Measurements from ENCODE around the gene SLC16A6. TPM values are rescaled to one million over a fixed set of nuclear protein-coding genes. Genes with fewer than 3 reads are reported as not detected.

Gene SLC16A6
- total RNA-seq, 2 donors from 2014 or later, result 0.22 to 0.43 TPM

- no peaks in the 10 kb centered on the region for H3K9me3 ChIP-seq
- no peaks in the 10 kb centered on the region for H3K27me3 ChIP-seq
- peaks cover 0 to 10% of the 10 kb centered on the region in 2 donors for H3K4me1 ChIP-seq
- no peak overlapping the region for H3K27ac ChIP-seq
- H3K4me3 ChIP-seq, result no peak overlapping the region
- H3K36me3 ChIP-seq, result no peaks in the 10 kb centered on the region
- DNase-seq (ENCODE audit: low spot score), result no peak
- TF ChIP-seq, protein P1, sequence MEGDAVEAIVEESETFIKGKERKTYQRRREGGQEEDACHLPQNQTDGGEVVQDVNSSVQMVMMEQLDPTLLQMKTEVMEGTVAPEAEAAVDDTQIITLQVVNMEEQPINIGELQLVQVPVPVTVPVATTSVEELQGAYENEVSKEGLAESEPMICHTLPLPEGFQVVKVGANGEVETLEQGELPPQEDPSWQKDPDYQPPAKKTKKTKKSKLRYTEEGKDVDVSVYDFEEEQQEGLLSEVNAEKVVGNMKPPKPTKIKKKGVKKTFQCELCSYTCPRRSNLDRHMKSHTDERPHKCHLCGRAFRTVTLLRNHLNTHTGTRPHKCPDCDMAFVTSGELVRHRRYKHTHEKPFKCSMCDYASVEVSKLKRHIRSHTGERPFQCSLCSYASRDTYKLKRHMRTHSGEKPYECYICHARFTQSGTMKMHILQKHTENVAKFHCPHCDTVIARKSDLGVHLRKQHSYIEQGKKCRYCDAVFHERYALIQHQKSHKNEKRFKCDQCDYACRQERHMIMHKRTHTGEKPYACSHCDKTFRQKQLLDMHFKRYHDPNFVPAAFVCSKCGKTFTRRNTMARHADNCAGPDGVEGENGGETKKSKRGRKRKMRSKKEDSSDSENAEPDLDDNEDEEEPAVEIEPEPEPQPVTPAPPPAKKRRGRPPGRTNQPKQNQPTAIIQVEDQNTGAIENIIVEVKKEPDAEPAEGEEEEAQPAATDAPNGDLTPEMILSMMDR (IDR thresholded peaks at IDR 0.05), result no peak
Observed at GRCh38 chr17:68320943-68321555, 30.1 kb upstream of the SLC16A6 start.

GRCh38 chr17:68320311-68320865, 29.5 kb upstream of the SLC16A6 start:
- Histone ChIP-seq H3K9me3 (no peaks in the 10 kb centered on the region), H3K27ac (no peak overlapping the region), H3K36me3 (no peaks in the 10 kb centered on the region), H3K27me3 (no peaks in the 10 kb centered on the region), H3K4me3 (no peak overlapping the region), H3K4me1 (peaks cover 0 to 10% of the 10 kb centered on the region in 2 donors)
- TF ChIP-seq, protein P1 (IDR thresholded peaks at IDR 0.05), result no peak
- DNase-seq (ENCODE audit: low spot score), result no peak

- Histone ChIP-seq H3K9me3 (no peaks in the 10 kb centered on the region), H3K4me3 (no peak overlapping the region), H3K4me1 (peaks cover 0 to 10% of the 10 kb centered on the region in 2 donors), H3K27me3 (no peaks in the 10 kb centered on the region), H3K27ac (no peak overlapping the region), H3K36me3 (no peaks in the 10 kb centered on the region)
- DNase-seq (ENCODE audit: low spot score), result no peak
- TF ChIP-seq, protein P1 (IDR thresholded peaks at IDR 0.05), result no peak
Observed at GRCh38 chr17:68319410-68320162, 28.7 kb upstream of the SLC16A6 start.

GRCh38 chr17:68318103-68318991, 27.4 kb upstream of the SLC16A6 start:
- no peak overlapping the region for H3K4me3 ChIP-seq
- no peak overlapping the region for H3K27ac ChIP-seq
- no peak for DNase-seq (ENCODE audit: low spot score)
- H3K4me1 ChIP-seq, result peaks cover 0 to 10% of the 10 kb centered on the region in 2 donors
- no peaks in the 10 kb centered on the region for H3K9me3 ChIP-seq
- TF ChIP-seq, protein P1 (IDR thresholded peaks at IDR 0.05), result no peak
- no peaks in the 10 kb centered on the region for H3K27me3 ChIP-seq
- H3K36me3 ChIP-seq, result no peaks in the 10 kb centered on the region

DNA sequence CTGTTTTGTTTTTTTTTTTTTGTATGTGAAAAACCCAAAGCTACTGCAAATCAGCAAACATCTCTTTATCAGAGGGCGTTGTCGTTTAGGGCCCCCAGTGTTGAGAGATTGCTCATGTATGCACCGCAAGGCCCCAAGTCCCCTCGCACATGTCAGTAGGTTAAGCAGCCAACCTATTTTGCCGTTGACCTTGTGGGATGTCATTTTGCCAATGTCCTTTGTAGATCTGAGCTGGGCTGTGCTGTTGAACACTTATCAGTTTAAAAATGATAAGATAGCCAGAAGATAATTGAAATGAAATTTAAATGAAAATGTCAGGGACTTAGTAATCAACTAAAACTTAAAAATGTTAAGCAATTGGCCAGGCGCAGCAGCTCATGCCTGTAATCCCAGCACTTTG, 26.5 kb upstream of the SLC16A6 start:
- H3K9me3 ChIP-seq, result no peaks in the 10 kb centered on the region
- H3K4me1 ChIP-seq, result peaks cover 0 to 10% of the 10 kb centered on the region in 2 donors
- no peaks in the 10 kb centered on the region for H3K27me3 ChIP-seq
- no peak for DNase-seq (ENCODE audit: low spot score)
- no peak overlapping the region for H3K27ac ChIP-seq
- H3K36me3 ChIP-seq, result no peaks in the 10 kb centered on the region
- no peak overlapping the region for H3K4me3 ChIP-seq
- TF ChIP-seq, protein P1 (IDR thresholded peaks at IDR 0.05), result no peak

Data from right atrium auricular region (tissue), 2 donors.